HG03457 (cell line): Measurements from ENCODE around the gene OPTC.

Source experiments
- ATAC-seq: cut with Tn5 transposase; IDR thresholded peaks from one replicate; pipeline ENCODE4 v1.9.1; 2021; ENCODE audit warnings: moderate number of reproducible peaks; ENCODE audit not compliant: unreplicated experiment

Gene OPTC

DNA sequence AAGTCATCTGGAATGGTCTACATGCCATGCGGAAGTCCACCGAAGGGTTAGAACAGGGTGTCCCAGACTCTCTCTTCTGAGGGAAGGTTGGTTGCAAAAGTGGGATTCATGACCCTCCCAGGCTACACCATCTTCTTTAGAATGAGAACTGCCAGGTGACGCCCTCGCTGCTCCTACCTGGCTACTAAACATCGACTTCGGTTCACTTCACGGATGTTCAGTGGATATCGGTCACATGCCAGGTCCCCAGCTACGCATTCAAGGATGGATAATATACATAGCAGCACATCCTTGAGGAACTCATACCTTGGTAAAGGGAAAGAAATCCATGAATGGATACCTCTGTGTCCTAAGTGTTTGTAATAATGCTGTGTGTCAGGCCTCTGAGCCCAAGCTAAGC lies 3.3 kb upstream of the OPTC start:
- no peak for ATAC-seq

DNA sequence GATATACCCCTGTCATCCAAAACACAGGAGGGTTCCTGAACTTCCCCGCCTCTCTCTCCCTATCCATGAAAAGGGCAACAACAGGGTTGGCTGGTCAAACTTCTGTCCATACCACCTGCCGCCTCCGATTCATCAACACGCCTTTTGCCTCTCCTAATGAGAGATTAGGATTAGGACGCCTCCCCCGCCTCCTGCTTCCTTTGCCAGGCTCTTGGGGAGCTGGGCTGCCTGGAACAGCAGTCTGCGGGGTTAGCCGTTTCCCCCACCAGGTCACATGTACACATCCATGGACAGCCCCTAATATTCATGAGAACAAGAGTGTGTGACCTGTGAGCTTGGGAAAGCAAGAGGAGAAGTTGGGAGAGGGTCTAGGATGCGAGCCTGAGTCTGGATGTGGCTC lies 2.3 kb upstream of the OPTC start:
- no peak for ATAC-seq

GRCh38 chr1:203492082-203492747 lies 1.7 kb upstream of the OPTC start:
- no peak for ATAC-seq

DNA sequence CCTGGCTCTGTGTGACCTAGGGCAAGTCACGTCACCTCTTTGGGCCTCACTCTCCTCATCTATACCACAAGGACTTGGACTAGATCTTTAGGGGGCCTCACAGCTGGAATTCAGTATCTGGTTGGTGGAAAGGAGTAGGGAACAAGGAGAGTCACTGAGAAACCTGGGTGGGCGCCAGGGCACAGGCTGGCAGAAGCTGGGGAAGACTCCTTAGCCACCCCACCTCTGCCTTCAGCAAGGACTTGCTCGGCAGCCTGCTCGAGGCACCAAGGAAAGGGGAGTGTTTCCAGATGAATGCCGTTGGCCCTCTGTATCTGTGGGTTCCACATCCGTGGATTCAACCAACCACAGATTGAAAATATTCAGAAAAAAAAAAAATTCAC lies 1.2 kb upstream of the OPTC start:
- no peak for ATAC-seq

GRCh38 chr1:203495845-203496244 lies 1.9 kb downstream of the OPTC start:
- no peak for ATAC-seq

- ATAC-seq: no peak
Measured at GRCh38 chr1:203497269-203497777, 3.4 kb downstream of the OPTC start.

DNA sequence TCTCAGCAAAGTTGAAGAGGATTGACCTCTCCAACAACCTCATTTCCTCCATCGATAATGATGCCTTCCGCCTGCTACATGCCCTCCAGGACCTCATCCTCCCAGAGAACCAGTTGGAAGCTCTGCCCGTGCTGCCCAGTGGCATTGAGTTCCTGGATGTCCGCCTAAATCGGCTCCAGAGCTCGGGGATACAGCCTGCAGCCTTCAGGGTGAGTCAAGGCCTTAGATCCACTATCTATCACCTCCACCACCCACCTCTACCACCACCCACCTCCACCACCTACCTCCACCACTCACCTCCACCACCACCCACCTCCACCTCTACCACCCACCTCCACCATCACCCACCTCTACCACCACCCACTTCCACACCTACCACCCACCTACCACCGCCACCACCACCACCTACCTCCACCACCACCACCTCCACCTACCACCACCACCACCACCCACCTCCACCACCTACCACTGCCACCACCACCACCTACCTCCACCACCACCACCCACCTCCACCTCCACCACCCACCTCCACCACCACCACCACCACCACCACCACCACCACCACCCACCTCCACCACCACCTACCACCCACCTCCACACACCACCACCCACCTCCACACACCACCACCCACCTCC lies 5.8 kb downstream of the OPTC start:
- ATAC-seq: no peak

DNA sequence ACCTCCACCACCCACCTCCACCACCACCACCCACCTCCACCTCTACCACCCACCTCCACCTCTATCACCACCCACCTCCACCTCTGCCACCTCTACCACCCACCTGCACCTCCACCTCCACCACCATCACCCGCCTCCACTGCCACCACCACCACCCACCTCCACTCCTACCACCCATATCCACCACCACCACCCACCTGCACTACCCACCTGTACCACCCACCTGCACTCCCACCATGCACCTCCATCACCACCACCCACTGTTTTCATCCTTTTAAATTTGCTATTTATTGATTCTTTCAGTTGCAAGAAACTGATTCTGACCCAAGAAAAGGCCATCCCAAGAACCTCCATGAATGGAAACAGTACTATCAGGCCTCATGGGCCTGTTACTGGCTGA lies 6.3 kb downstream of the OPTC start:
- ATAC-seq: no peak

DNA sequence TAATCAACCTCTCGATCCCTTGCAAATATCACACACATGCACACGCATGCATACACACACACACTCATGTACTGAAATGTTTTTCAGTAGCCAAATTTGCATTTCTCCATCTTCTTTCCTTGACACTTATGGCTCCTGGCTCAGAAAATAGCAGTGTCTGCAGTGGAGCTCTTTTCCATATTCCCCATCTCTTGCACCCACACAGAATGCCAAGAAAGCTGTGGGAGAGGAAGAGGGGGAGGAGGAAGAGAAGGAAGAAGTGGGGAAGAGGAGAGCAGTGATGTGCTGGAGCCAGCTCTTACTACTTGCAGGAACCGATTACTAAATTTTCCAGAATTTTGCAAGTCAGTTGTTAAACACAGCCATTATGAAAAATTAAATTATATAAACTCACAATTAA lies 9.9 kb downstream of the OPTC start:
- ATAC-seq: no peak

DNA sequence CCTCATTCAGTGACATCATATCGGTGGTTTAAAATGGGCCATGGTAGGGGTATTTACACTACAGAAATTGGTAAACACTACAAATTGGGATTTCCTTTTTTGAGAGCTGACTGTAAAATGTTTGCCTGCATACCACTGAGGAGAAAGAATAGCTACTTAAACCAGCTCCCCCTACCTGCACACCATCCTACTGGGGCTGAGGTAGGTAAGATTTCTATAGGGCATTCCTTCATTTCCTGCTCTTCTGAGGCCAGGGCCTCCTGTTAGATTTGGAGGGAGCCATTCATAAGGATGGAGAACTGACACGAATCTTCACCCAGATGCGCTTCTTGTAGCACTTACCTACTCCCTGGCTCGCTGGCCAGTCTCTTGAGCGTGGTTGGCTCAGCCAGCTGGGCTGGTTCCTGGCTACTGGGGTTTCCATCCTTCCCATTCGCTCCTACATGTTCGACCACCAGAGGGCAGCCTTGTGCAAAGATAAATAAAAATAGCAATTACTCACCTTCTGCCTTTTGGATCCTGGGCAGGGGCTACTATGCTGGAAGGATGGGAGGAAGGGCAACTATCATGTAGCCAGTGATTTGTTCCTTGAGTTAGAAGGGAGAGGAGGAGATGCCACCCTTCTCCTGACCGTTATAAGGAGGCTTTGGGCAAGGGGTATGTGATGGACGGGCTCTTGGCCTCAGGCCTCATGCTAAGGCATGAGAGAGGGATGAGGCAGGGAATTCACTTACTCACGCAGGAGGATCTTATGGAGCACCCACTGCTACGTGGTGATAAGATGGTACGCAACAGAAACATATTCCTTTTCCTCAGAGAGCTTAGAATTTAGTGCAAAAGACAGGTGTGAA lies 10.7 kb downstream of the OPTC start:
- ATAC-seq: no peak

DNA sequence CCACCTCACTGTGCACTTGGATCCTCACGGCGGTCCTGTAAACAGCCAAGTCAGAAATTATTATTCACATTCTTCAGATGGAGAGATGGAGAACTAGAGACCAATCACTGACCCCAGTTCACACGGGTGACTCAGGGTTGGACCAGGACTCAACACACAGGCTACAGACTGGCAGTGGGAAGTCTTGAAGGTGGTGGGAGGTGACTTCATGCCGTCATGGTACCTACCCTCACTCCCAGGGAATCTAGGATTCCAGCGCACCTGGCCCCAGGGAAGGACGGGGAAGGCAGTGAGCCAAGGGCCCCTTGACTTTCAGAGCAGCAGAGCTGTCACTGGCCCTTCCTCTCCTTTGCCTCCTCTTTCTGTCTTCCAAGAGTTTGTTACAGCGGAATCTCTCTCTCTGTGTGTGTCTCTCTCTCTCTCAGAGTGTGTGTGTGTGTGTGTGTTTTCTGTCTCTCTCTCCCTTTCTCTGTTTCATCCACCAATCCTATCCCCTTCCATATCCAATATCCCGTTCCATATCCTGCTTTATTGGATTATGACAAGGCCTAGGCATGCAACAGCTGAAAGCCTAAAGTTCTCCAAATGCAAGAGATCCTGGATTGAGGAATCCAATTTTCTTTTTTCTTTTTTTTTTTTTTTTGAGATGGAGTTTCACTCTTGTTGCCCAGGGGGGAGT lies 11.7 kb downstream of the OPTC start:
- ATAC-seq: no peak

GRCh38 chr1:203506858-203507626 lies 13.1 kb downstream of the OPTC start:
- no peak for ATAC-seq

DNA sequence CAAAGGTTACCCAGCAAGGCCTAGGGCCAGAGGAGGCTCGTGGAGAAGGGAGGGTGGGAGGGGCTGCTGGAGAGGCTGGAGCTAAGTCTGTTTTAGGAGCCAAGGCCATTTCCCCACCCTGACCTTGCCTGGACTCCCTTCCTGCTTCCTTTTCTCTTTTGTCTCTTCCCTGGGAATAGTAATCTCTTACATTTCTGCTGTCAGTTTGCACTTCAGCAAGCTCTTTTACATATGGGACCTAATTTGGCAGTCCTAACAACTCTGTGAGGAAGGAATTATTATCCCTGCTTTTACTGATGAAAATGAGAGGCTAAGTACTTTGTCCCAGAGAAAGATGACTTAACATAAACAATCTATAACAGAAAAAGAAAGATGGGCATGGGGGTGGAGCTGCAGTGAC lies 13.8 kb downstream of the OPTC start:
- no peak for ATAC-seq

DNA sequence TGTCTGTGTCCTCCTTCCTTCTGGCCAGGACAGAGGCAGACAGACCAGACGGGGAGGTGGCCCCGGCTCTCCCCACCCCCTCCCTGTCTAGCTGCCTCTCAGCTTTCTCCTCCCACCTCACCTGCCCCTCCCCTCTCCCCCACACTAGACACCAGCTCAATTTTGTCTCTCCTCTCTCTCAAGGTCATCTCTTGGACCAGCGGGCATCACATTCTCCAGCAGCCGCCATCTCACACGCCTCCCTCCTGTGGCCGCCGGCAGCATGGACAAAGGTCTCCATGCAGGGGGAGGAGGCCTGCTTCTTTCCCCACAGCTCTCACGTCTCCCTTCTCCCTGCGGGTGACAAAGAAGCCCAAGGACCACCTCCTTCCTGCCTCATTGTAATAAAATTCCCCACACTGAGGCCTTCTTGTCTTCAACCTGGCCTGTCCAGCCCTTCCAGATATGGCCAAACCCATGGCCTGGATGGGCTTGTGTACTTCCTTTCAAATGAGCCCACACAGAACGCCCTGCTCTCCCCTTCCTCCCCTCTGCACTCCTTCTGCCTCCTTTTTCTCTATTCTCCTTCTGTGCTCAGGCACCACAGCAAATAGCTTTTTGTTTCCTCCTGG lies 14.6 kb downstream of the OPTC start:
- no peak for ATAC-seq

GRCh38 chr1:203509135-203509534 lies 15.2 kb downstream of the OPTC start:
- no peak for ATAC-seq

DNA sequence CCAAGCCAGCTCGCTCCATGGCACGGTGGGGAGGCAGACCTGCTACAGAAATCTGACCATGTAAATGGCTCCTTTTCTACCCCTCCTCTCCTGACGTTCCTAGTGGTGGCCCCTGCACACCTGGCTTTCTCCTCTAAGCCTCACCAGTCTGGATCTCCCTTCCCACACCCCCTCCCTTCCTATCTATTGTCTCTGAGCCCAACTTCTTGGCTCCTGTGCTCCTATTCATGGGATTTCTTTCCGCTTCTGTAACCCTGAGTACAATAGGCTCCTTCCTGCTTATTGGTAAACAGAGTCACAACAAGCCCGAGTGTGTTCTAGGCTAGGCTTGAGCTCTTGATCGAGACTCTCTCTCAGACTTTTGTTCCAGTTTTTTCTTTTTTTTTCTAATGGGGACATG lies 17.6 kb downstream of the OPTC start:
- no peak for ATAC-seq

DNA sequence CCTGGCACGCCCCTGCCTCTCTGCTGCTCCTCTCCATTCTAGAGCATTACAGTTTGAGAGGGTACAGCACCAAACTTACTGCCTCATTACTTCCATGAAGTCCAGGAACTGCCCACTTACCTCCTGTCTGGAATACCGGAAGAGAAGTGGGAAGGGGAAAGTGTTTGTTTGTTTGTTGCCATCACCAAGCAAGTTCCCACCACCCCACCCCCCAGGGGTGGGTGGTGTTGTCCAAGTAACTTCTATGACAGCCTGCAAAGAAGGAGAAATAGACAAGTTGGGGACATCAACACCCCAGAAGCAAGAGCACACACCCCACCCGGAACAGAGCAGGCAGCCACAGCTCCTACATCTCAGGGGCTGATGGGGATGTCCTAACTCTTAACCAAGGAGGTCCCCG lies 18.0 kb downstream of the OPTC start:
- no peak for ATAC-seq

DNA sequence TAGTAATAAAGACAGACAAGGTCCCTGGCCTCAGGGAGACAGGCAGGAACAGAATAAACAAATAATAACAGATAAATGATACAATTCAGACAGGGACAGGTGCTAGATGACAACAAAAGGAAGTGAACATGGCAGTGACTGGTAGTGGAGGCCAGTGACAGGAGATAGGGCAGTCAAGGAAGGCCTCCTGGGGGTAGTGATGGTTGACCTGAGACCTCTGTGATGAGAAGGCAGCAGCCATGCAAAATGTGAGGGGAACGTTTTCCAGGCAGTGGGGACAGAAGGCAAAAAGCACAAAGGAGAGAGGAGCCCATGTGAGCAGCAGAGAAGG lies 18.5 kb downstream of the OPTC start:
- no peak for ATAC-seq

GRCh38 chr1:203512848-203513584 lies 19.1 kb downstream of the OPTC start:
- ATAC-seq: no peak

DNA sequence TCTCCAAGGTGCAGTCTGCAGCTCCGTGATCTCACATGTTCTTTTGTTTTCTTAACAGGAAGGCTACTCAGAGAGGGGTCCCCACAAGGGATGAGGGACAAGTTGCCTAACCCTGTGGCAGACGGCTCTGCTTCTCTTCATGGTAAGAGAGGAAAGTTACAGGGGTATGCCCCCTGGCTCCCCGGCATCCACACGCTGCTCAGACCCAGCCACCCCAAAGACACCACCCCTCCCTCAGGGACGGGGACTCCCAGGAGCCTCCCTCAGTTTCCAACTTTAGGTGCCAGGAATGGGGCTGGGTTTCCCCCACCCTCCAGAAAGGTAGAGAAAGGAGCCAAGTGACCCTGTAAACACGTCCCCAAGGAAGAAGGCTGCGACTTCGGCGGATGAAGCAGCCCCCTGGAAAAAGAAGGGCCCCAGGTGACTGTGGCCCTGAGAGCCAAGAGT lies 19.7 kb downstream of the OPTC start:
- no peak for ATAC-seq
